Glomerular visceral epithelial cell (primary cell): ENCODE data around the gene IKZF5.

Experiments used
- DNase-seq: peaks from one replicate; pipeline ENCODE4 v3.0.0-alpha.2; 2016; ENCODE audit errors: extremely low spot score

IKZF5 gene

DNA sequence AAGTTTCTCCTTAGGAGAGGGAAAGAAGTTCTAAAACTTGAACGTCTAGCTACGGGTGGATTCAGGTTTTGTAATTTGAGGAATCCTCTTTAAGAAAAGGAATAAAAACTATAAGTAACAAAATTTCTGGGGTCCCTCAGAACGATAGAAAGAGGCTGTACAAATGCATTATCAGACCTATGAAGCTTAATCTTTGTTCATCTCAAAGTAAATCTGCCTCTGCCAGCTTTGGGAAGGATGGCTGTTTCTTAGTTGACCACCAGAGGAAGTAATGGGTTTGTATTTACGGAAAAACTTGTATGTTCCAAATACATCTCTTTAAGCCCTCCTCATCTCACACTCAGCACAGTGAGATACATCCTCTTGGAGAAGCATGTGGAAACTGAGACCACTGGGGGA is 27.5 kb downstream of the IKZF5 start:
- peak; percentile 39 for DNase-seq

GRCh38 chr10:122980209-122981065 is 28.2 kb downstream of the IKZF5 start, which contains the start of gene PSTK:
TSS of gene PSTK (plus strand) at chr10:122980401. CDS start at chr10:122980480, 79 bp downstream.
- peak; percentile 90 for DNase-seq

DNA sequence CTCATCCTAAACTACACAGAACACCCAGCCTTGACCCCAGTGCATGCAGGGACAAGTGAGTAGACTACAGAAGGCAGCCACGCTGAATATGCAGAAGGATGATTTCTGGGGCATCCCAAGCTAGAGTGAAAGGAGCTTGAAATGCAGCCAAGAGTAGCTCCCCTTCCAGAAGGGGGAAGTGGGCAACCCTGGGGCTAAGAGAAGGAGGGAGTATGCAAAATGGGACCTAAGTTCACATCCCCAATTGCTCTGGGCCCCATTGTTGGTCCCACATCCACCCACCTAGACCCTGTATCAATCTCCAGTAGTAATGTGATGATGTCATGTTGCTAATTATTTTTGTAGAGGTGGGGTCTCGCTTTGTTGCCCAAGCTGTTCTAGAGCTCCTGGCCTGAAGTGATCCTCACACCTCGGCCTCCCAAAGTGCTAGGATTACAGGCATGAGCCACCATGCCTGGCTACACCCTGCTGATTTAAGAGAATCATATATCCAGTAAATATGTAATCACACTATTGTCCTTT is 34.0 kb downstream of the IKZF5 start:
- no peak for DNase-seq

DNA sequence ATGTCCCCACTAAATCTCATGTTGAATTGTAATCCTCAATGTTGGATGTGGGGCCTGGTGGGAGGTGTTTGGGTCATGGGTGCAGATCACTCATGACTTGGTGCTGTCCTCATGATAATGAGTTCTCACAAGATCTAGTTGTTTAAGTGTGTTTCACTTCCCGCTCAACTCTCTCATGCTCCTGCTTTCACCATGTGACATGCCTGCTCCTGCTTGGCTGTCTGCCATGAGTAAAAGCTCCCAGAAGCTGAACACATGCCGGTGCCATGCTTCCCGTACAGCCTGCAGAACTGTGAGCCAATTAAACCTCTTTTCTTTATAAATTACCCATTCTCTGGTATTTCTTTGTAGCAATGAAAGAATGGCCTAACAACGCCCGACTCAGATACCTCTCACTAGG is 34.6 kb downstream of the IKZF5 start:
- no peak for DNase-seq

- no peak for DNase-seq
These were observed 39.9 kb downstream of the IKZF5 start for GRCh38 chr10:122968698-122969097.

DNA sequence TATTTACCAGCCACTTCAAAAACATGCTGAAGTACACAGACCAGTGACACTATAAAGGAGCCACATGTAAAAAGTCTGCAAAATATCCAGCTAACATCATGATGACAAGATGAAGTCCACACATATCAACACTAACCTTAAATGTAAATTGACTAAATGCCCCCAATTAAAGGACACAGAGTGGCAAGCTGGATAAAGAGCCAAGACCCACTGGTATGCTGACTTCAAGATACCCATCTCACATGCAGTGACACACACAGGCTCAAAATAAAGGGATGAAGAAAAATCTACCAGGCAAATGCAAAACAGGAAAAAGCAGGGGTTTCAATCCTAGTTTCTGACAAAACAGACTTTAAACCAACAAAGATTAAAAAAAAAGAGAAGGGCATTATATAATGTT is 41.7 kb downstream of the IKZF5 start:
- DNase-seq = no peak

- no peak for DNase-seq
These were observed 46.2 kb downstream of the IKZF5 start for GRCh38 chr10:122962405-122962804.

GRCh38 chr10:122957474-122957873 is 51.1 kb downstream of the IKZF5 start:
- no peak for DNase-seq

GRCh38 chr10:122955892-122956291 is 52.7 kb downstream of the IKZF5 start:
- DNase-seq = no peak

DNA sequence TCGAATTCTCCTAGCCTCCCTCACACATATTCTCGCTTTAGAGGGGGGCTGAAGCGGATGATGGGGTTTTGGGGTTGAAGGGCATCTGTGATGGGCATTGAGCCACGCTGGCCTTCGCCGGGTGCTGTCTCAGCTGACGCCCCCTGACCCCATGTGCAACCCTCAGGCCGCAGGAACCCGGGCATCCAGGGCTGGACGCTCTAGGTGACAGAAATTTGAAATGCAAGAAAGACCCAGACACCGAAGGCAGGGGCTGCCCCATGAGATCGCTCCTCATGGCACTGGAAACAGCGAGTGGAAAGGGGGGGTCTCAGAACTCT is 53.9 kb downstream of the IKZF5 start:
- DNase-seq = no peak

GRCh38 chr10:122953902-122954730 is 54.5 kb downstream of the IKZF5 start, which contains the start of gene C10orf88:
TSS of gene C10orf88 (minus strand) at chr10:122954227. CDS start at chr10:122954178, 49 bp downstream.
- DNase-seq = peak; percentile 99

- DNase-seq = no peak
These were observed 59.3 kb downstream of the IKZF5 start for GRCh38 chr10:122949296-122949695.
